HepG2 (cell line): ENCODE measurements around the gene KATNB1. TPM values are rescaled to one million over a fixed set of nuclear protein-coding genes. Genes with fewer than 3 reads are reported as not detected.

Experiments
- ASH2L ChIP-seq: fragments of 300-600, 200-600 bp; sonication (generic); IDR thresholded peaks from 2 replicates; pipeline ENCODE4 v1.7.0; 2017; ENCODE audit warnings: low read depth, mild to moderate bottlenecking, moderate library complexity, mixed read lengths, low read length; ENCODE audit not compliant: insufficient read length
- ATF6 ChIP-seq: sonication (generic); formaldehyde crosslinking; conservative IDR thresholded peaks from 2 replicates; pipeline ENCODE4 v1.4.0; 2020; ENCODE audit warnings: missing genetic modification reagents
- GTF2F1 ChIP-seq: fragments of 150-350 bp; IDR thresholded peaks from 2 replicates; pipeline ENCODE4 v1.6.1; 2014; ENCODE audit warnings: low read length
- HNF4A ChIP-seq: sonication (generic); formaldehyde crosslinking; IDR thresholded peaks from 2 replicates; pipeline ENCODE4 v1.4.0; 2020; ENCODE audit warnings: missing genetic modification reagents
- KDM2A ChIP-seq: sonication (generic); formaldehyde crosslinking; IDR thresholded peaks from 2 replicates; pipeline ENCODE4 v1.4.0; 2020; ENCODE audit warnings: low read depth, missing genetic modification reagents, borderline replicate concordance
- KLF13 ChIP-seq: sonication (generic); formaldehyde crosslinking; IDR thresholded peaks from 2 replicates; pipeline ENCODE4 v1.4.0; 2020; ENCODE audit warnings: mild to moderate bottlenecking, missing genetic modification reagents
- MAFG ChIP-seq: sonication (generic); formaldehyde crosslinking; IDR thresholded peaks from 2 replicates; pipeline ENCODE4 v1.5.1; 2020; ENCODE audit warnings: mild to moderate bottlenecking, missing genetic modification reagents
- MLLT10 ChIP-seq: sonication (generic); formaldehyde crosslinking; IDR thresholded peaks from 2 replicates; pipeline ENCODE4 v1.4.0; 2020; ENCODE audit warnings: missing genetic modification reagents
- NFAT5 ChIP-seq: sonication (generic); formaldehyde crosslinking; IDR thresholded peaks from 2 replicates; pipeline ENCODE4 v1.4.0; 2020; ENCODE audit warnings: missing genetic modification reagents
- RELA ChIP-seq: sonication (generic); formaldehyde crosslinking; IDR thresholded peaks from 2 replicates; pipeline ENCODE4 v1.4.0; 2020; ENCODE audit warnings: missing genetic modification reagents
- SSRP1 ChIP-seq: IDR thresholded peaks from 2 replicates; pipeline ENCODE4 v1.6.1; 2016; ENCODE audit warnings: control low read depth
- ZBTB44 ChIP-seq: sonication (generic); formaldehyde crosslinking; IDR thresholded peaks from 2 replicates; pipeline ENCODE4 v1.4.0; 2020; ENCODE audit warnings: missing genetic modification reagents
- ZFP91 ChIP-seq: sonication (generic); formaldehyde crosslinking; IDR thresholded peaks from 2 replicates; pipeline ENCODE4 v1.9.0; 2022; ENCODE audit warnings: missing genetic modification reagents, mild to moderate bottlenecking, borderline replicate concordance
- ZNF251 ChIP-seq: sonication (generic); formaldehyde crosslinking; IDR thresholded peaks from 2 replicates; pipeline ENCODE4 v1.9.0; 2021; ENCODE audit warnings: mild to moderate bottlenecking, missing genetic modification reagents
- ZNF329 ChIP-seq: sonication (generic); formaldehyde crosslinking; IDR thresholded peaks from 2 replicates; pipeline ENCODE4 v1.9.0; 2021; ENCODE audit warnings: low read depth, mild to moderate bottlenecking, missing genetic modification reagents
- ZNF362 ChIP-seq: sonication (generic); formaldehyde crosslinking; IDR thresholded peaks from 2 replicates; pipeline ENCODE4 v1.4.0; 2020; ENCODE audit warnings: missing genetic modification reagents, mild to moderate bottlenecking, borderline replicate concordance
- ZNF615 ChIP-seq: sonication (generic); formaldehyde crosslinking; IDR thresholded peaks from 2 replicates; pipeline ENCODE4 v1.5.0; 2020; ENCODE audit warnings: mild to moderate bottlenecking, missing genetic modification reagents, borderline replicate concordance
- polyA plus RNA-seq, 8 experiments: library from polyadenylated mRNA; depleted of rRNA in 3 of 8; stranded (reverse) in 7 of 8; unstranded in 1 of 8; fragments of >200 nt; fragmentation: Illumina TruSeq in 4 of 8; extraction: Trizol in 4 of 8; gene quantifications; 2 replicates each; pipeline versions ENCODE4 v1.2.1 to v1.2.3, GENCODE V29; 2011 to 2016; ENCODE audit warnings: low read depth in 4 of 8, missing spikeins in 1 of 8, mixed read lengths in 1 of 8; ENCODE audit not compliant: insufficient read depth in 1 of 8
- total RNA-seq, 5 experiments: library from RNA; depleted of rRNA; stranded (reverse); fragments of >200 nt; fragmentation: Illumina TruSeq; extraction: Trizol; gene quantifications; 2 replicates each; pipeline ENCODE4 v1.2.3, GENCODE V29; 2016; ENCODE audit warnings: low read depth in 1 of 5

The KATNB1 gene
- total and polyA plus RNA-seq, 2 of the 13 experiments (the other 11 are each of a cell fraction or from before 2014, with no cell fraction given): 31.5 to 43.5 TPM

GRCh38 chr16:57734925-57735754 lies 430 bp upstream of the KATNB1 start (continued):
- TF ChIP-seq NFAT5 (CRISPR knock-in tag) (no peak), GTF2F1 (no peak), ZFP91 (peak; percentile 71; the same call in 1 of the 2 replicates), HNF4A (CRISPR knock-in tag) (0 out of 2 replicates have a peak, but pooled peaks have one; percentile 40), ZNF362 (CRISPR knock-in tag) (no peak), KDM2A (CRISPR knock-in tag) (peak; percentile 54; the same call in 1 of the 2 replicates), SSRP1 (CRISPR knock-in tag) (no peak), ZBTB44 (CRISPR knock-in tag) (no peak), RELA (CRISPR knock-in tag) (no peak), ZNF329 (CRISPR knock-in tag) (no peak), MLLT10 (CRISPR knock-in tag) (no peak), ZNF615 (CRISPR knock-in tag) (no peak; the same call in 1 of the 2 replicates), KLF13 (peak; percentile 85; the same call in 1 of the 2 replicates), ASH2L (peak; percentile 89), ZNF251 (CRISPR knock-in tag) (no peak), ATF6 (CRISPR knock-in tag) (no peak), MAFG (CRISPR knock-in tag) (0 out of 2 replicates have a peak, but pooled peaks have one; percentile 49)
